ENCODE data around the gene NUP153.
"Not testable (repeated sequence)": the region's sequence is repeated elsewhere in the genome, so short reads cannot be mapped to it uniquely, and the experiment has no call there.

The NUP153 gene

DNA sequence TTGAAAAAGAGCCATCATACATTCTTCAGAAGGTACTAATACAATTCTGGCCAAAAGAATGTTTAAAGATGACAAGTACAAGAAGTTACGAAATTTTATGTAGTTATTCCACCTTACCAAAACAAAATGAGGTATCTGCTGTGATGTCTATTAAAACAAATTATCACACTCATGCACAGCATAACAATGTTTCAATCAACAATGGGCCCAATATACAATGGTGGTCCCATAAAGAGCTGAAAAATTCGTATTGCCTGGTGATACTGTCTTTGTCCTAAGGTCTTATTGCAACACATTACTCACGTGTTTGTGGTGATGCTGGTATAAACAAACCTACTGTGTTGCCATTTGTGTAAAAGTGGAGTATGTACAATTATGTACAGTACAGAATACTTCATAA is 3.6 kb upstream of the NUP153 start:
- H3K79me2 ChIP-seq (ENCODE audit: control insufficient read depth, insufficient read depth, low read length, unreplicated experiment) = peaks cover 13% of the 10 kb centered on the region
- H2AFZ ChIP-seq (ENCODE audit: low read length, unreplicated experiment) = no peak overlapping the region
- H3K4me1 ChIP-seq (ENCODE audit: control insufficient read depth, insufficient read depth, low read length, unreplicated experiment) = peaks cover 31% of the 10 kb centered on the region
- H3K36me3 ChIP-seq (ENCODE audit: insufficient read depth, low read length) = no peaks in the 10 kb centered on the region
- no peaks in the 10 kb centered on the region for H3K27me3 ChIP-seq (ENCODE audit: insufficient read depth, low read length)
- no peak overlapping the region for H3K4me3 ChIP-seq (ENCODE audit: low read depth, low read length)
- H3K27ac ChIP-seq (ENCODE audit: low read depth, low read length) = peak overlapping the region; percentile 42; the same call in 1 of the 2 replicates

DNA sequence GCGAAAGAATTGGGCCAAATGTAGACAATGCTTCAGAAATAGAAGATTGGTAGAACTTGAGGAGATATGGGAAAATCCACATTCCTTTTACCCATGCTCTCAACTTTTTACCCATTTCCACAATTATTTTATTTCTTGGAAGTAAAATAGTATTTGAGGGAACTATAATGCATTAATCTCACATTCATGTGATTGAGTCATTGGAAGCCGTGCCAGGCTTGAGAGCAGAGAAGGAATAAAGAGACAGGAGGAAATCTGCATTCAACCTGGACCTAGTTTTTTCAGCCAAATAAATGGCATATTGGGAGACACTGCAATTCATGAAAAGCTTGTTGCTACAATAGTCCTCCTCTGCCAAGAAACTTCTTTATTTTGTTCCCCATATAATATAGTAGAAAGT is 2.8 kb upstream of the NUP153 start:
- Histone ChIP-seq H3K79me2 (ENCODE audit: control insufficient read depth, insufficient read depth, low read length, unreplicated experiment) (peaks cover 21% of the 10 kb centered on the region), H3K36me3 (ENCODE audit: insufficient read depth, low read length) (no peaks in the 10 kb centered on the region)

DNA sequence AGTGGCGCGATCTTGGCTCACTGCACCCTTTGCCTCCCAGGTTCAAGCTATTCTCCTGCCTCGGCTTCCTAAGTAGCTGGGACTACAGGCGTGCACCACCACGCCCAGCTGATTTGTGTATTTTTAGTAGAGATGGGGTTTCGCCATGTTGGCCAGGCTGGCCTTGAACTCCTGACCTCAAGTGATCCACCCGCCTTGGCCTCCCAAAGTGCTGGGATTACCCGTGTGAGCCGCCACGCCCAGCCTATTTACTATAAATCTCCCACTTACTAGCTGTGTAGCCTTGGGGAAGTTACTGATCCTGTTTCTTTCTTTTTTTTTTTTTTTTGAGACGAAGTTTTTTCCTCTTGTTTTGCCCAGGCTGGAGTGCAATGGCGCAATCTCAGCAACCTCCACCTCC is 1.3 kb upstream of the NUP153 start:
- Histone ChIP-seq H3K4me1 (ENCODE audit: control insufficient read depth, insufficient read depth, low read length, unreplicated experiment) (peaks cover 30% of the 10 kb centered on the region), H3K79me2 (ENCODE audit: control insufficient read depth, insufficient read depth, low read length, unreplicated experiment) (peaks cover 35% of the 10 kb centered on the region)
- H3K27ac ChIP-seq (ENCODE audit: low read depth, low read length); H2AFZ ChIP-seq (ENCODE audit: low read length, unreplicated experiment); H3K4me3 ChIP-seq (ENCODE audit: low read depth, low read length); H3K27me3 ChIP-seq (ENCODE audit: insufficient read depth, low read length); H3K36me3 ChIP-seq (ENCODE audit: insufficient read depth, low read length): not testable (repeated sequence)

More for the DNA sequence above, 2.8 kb upstream of the NUP153 start:
- no peak overlapping the region for H3K27ac ChIP-seq (ENCODE audit: low read depth, low read length)
- H2AFZ ChIP-seq (ENCODE audit: low read length, unreplicated experiment) = no peak overlapping the region
- no peak overlapping the region for H3K4me3 ChIP-seq (ENCODE audit: low read depth, low read length)
- no peaks in the 10 kb centered on the region for H3K27me3 ChIP-seq (ENCODE audit: insufficient read depth, low read length)
- peaks cover 23% of the 10 kb centered on the region for H3K4me1 ChIP-seq (ENCODE audit: control insufficient read depth, insufficient read depth, low read length, unreplicated experiment)

DNA sequence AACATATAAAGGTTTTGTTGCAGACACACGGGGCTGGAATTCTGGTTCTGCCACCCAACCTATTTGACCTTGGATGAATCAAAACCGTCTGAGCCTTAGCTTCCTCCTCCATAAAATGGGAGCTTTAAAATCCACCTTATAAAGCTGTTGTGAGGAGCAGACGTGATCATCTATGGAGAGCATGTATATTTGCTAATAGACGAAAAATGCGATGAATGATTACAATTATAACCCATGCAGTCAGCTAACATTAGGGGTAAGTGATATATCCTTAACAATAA is 586 bp upstream of the NUP153 start:
- peak overlapping the region; percentile 97 for H3K27ac ChIP-seq (ENCODE audit: low read depth, low read length)
- peaks cover 42% of the 10 kb centered on the region for H3K79me2 ChIP-seq (ENCODE audit: control insufficient read depth, insufficient read depth, low read length, unreplicated experiment)
- H3K4me3 ChIP-seq (ENCODE audit: low read depth, low read length) = peak overlapping the region; percentile 97

DNA sequence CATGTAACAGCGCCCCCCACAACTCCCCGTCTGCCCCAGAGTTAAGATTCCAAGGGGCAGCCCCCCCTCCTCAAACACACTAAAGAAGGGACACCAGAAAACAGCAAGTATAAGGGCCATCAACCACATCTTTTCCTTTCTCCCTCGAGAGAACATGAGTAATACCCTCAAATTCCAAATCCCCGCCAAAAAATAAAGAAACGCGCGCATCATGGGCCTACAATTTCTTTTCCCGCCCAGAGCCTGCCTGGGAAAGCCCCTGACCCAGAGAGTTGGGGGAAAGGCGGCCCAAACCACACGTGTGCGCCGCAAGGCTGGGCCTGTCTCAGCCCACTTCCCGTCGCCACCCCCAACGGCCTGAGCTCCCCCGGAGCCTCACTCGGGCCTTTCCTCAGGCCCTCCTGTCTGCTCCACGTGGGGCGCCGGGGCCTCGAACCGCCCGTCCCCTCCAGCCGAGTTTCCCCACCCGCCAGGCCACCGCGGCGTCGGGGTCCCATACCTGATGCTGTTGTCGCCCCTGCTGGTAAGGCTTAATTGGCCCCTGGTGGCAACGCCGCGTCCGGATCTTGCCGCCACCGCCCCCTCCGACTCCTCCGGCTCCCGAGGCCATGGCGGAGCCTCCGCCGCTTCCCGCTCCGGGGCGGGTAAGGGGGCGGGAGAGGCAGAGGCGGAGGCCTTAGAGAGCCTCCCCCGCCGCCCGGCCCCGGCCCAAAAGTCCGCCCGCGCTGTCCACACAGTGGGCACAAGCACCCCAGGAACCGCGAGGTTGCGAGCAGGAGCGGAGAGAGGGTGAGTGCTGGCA is 746 bp downstream of the NUP153 start:
- Histone ChIP-seq H3K36me3 (ENCODE audit: insufficient read depth, low read length) (no peaks in the 10 kb centered on the region), H2AFZ (ENCODE audit: low read length, unreplicated experiment) (peak overlapping the region; percentile 75), H3K27ac (ENCODE audit: low read depth, low read length) (peak overlapping the region; percentile 97), H3K4me3 (ENCODE audit: low read depth, low read length) (peak overlapping the region; percentile 97), H3K27me3 (ENCODE audit: insufficient read depth, low read length) (no peaks in the 10 kb centered on the region), H3K79me2 (ENCODE audit: control insufficient read depth, insufficient read depth, low read length, unreplicated experiment) (peaks cover 52% of the 10 kb centered on the region), H3K4me1 (ENCODE audit: control insufficient read depth, insufficient read depth, low read length, unreplicated experiment) (peaks cover 39% of the 10 kb centered on the region)

More for the DNA sequence above, 586 bp upstream of the NUP153 start:
- Histone ChIP-seq H3K27me3 (ENCODE audit: insufficient read depth, low read length) (no peaks in the 10 kb centered on the region), H2AFZ (ENCODE audit: low read length, unreplicated experiment) (peak overlapping the region; percentile 58), H3K36me3 (ENCODE audit: insufficient read depth, low read length) (no peaks in the 10 kb centered on the region), H3K4me1 (ENCODE audit: control insufficient read depth, insufficient read depth, low read length, unreplicated experiment) (peaks cover 36% of the 10 kb centered on the region)

DNA sequence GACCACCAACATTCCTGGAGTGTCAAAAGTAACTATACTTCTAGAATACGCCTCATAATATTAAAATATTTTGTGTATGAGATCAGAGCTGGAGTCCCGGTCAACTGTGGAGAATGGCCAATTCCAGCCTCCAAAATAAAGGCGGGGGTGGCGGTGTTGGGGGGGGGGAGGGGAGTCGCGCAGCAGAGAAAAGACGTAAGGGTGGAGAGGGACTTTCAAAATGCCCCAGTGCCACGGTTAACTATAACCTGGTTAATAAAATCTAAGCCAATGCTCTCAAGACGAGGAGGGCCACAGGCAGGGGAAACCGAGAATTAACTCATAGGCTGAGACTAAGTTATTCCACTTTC is 1.3 kb downstream of the NUP153 start:
- Histone ChIP-seq H3K79me2 (ENCODE audit: control insufficient read depth, insufficient read depth, low read length, unreplicated experiment) (peaks cover 58% of the 10 kb centered on the region), H3K36me3 (ENCODE audit: insufficient read depth, low read length) (no peaks in the 10 kb centered on the region), H2AFZ (ENCODE audit: low read length, unreplicated experiment) (no peak overlapping the region), H3K4me3 (ENCODE audit: low read depth, low read length) (peak overlapping the region; percentile 97), H3K27ac (ENCODE audit: low read depth, low read length) (peak overlapping the region; percentile 97), H3K4me1 (ENCODE audit: control insufficient read depth, insufficient read depth, low read length, unreplicated experiment) (peaks cover 34% of the 10 kb centered on the region), H3K27me3 (ENCODE audit: insufficient read depth, low read length) (no peaks in the 10 kb centered on the region)

DNA sequence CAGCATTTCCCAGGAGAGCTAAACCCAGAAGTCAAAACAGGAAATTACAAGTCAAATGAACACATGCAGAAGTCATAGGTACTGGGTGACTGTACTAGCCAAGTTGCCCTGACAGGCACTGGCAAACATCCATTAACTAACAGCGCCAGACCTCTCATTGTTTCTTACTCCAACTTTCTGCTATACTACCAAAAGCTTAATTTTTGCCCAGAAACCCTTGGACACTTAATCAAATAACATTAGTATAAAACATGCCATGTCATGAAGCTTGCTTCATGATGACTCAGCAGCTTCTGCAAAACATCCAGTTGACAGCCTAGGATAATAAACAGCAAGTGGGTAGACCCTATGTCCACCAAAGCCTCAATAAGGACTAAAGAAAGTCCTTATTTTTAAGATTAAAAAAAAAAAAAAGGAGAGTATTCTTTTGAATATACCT is 3.5 kb downstream of the NUP153 start:
- Histone ChIP-seq H3K4me1 (ENCODE audit: control insufficient read depth, insufficient read depth, low read length, unreplicated experiment) (peaks cover 29% of the 10 kb centered on the region), H3K27ac (ENCODE audit: low read depth, low read length) (peak overlapping the region; percentile 97), H3K4me3 (ENCODE audit: low read depth, low read length) (peak overlapping the region; percentile 97; the same call in 1 of the 2 replicates), H3K27me3 (ENCODE audit: insufficient read depth, low read length) (no peaks in the 10 kb centered on the region), H2AFZ (ENCODE audit: low read length, unreplicated experiment) (no peak overlapping the region), H3K36me3 (ENCODE audit: insufficient read depth, low read length) (no peaks in the 10 kb centered on the region), H3K79me2 (ENCODE audit: control insufficient read depth, insufficient read depth, low read length, unreplicated experiment) (peaks cover 78% of the 10 kb centered on the region)

DNA sequence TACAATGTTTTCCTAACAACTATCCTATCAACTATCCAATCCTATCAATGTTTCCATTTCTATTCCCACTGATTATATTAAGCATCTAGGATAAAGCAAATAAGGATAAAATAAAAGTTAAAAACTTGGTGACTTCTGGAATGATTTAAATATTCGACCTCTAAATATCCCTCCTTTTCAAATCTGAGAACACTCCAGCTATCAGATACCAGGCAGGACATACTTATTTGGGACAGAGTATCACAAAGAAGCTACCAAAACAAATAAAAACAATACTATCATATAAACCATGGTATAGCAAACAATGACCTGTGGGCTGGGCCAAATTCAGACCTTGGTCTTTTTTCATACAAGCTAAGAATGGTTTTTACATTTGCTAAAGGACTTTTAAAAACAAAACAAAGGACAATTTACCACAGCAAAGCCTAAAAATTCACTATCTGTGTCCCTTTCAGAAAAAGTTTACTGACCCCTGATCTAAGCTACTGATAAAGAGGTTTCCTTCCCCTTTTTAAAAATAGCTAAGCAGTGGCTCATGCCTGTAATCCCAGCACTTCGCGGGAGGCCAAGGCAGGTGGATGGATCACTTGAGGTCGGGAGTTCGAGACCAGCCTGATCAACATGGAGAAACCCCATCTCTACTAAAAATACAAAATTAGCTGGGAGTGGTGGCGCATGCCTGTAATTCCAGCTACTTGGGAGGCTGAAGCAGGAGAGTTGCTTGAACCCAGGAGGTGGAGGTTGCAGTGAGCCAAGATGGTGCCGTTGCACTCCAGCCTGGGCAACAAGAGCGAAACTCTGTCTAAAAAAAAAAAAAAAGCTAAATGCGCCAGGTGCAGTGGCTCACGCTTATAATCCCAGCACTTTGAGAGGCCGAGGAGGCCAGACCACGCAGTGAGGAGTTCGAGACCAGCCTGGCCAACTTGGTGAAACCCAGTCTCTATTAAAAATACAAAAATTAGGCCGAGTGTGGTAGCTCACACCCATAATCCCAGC is 6.0 kb downstream of the NUP153 start:
- Histone ChIP-seq H3K27me3 (ENCODE audit: insufficient read depth, low read length) (no peaks in the 10 kb centered on the region), H3K4me1 (ENCODE audit: control insufficient read depth, insufficient read depth, low read length, unreplicated experiment) (peaks cover 22% of the 10 kb centered on the region), H3K27ac (ENCODE audit: low read depth, low read length) (no peak overlapping the region), H2AFZ (ENCODE audit: low read length, unreplicated experiment) (no peak overlapping the region), H3K36me3 (ENCODE audit: insufficient read depth, low read length) (0 out of 2 replicates have a peak, but pooled peaks cover 2% of the 10 kb centered on the region), H3K79me2 (ENCODE audit: control insufficient read depth, insufficient read depth, low read length, unreplicated experiment) (peaks cover 94% of the 10 kb centered on the region), H3K4me3 (ENCODE audit: low read depth, low read length) (no peak overlapping the region)

DNA sequence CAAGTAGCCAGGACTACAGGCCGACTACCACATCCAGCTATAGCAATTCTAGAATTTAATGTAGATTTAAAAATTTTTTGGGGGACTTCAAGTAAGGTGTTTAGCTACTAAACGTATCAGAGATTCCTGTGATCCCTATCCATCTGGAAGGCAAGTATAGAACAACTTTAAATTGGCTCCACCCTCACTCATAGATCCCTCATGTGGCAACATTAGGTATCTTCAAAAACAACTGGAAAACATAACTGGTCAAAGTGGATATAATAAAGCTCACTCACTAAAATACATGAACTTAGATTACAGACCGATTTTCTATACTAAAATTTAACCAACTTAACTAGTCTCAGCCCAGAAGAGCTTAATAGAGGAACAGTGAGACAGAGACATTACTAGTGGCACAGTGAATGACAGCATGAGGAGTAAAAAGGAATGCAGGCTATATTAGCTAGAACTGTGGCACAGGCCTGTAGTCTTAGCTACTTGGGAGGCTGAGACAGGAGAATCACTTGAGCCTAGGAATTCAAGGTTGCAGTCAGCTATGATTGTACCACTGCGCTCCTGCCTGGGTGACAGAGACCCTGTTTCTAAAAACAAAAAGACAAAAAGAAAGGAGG is 14.7 kb downstream of the NUP153 start:
- Histone ChIP-seq H3K4me3 (ENCODE audit: low read depth, low read length) (no peak overlapping the region), H2AFZ (ENCODE audit: low read length, unreplicated experiment) (no peak overlapping the region), H3K79me2 (ENCODE audit: control insufficient read depth, insufficient read depth, low read length, unreplicated experiment) (peaks cover 97% of the 10 kb centered on the region), H3K27ac (ENCODE audit: low read depth, low read length) (no peak overlapping the region), H3K4me1 (ENCODE audit: control insufficient read depth, insufficient read depth, low read length, unreplicated experiment) (peaks cover 5% of the 10 kb centered on the region), H3K36me3 (ENCODE audit: insufficient read depth, low read length) (peaks cover 14% of the 10 kb centered on the region), H3K27me3 (ENCODE audit: insufficient read depth, low read length) (no peaks in the 10 kb centered on the region)

DNA sequence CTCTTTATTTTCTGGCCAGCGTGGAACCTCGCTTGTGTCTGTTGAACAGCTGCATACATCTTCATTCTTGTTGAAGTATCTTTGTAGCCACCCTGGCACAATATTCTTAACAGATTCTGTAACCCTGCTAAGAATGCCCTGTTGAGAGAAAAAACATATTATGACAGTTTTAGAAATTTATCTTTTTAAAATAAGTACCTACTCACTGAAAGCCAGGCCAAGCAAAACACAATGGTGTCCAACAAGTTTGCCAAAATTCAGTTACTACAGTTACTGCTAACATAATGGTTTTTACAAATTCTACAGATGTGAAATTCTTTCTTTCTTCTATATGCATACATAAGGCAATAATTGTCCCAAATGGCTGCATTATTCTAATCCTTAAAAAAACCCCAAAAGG is 18.2 kb downstream of the NUP153 start:
- Histone ChIP-seq H2AFZ (ENCODE audit: low read length, unreplicated experiment) (no peak overlapping the region), H3K27me3 (ENCODE audit: insufficient read depth, low read length) (no peaks in the 10 kb centered on the region), H3K27ac (ENCODE audit: low read depth, low read length) (no peak overlapping the region), H3K79me2 (ENCODE audit: control insufficient read depth, insufficient read depth, low read length, unreplicated experiment) (peaks cover 89% of the 10 kb centered on the region), H3K36me3 (ENCODE audit: insufficient read depth, low read length) (peaks cover 24% of the 10 kb centered on the region), H3K4me1 (ENCODE audit: control insufficient read depth, insufficient read depth, low read length, unreplicated experiment) (peaks cover 5% of the 10 kb centered on the region), H3K4me3 (ENCODE audit: low read depth, low read length) (no peak overlapping the region)

Measured in ACC112 (cell line).